ENCODE results near the gene PAK5.

The PAK5 gene

DNA sequence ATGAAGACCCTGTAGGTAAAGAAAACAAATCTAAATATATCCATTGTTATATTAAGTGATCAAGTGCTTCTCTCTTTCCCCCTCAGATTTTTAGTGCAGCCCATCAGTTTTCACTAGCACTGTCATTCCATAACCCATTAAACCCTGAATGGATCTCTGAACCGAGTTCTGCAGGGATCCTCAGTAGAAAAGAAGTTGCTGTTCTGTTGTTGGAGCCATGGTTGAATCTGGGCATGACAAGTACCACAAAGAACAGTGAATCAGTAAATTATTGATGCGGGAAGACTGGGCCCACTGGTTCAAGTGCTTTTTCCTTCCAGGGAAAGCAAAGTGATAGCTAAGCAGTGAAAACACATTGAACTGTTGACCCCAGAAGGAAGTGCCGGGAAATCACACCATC is 264.1 kb downstream of the PAK5 start:
- no peak for DNase-seq (ENCODE audit: low read depth)

DNA sequence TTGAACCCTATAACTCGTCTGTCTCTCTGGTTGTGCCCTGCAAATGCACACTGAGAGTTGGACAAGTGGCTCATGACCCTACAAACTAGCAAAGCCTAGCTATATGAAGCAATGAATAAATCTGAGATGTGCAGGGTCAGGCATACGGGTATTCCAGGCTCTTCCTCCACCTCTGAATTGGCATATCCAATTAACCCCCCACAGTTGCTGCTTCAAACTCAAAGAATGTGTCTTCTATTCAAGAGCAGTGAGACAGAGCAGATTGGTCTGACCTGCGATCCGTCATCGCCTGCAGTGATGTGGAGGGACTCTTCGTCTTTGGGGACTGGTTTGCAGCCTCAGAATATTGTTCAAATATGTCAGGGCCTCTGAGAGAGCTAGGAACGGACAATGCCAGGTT is 264.7 kb downstream of the PAK5 start:
- no peak for DNase-seq (ENCODE audit: low read depth)

DNA sequence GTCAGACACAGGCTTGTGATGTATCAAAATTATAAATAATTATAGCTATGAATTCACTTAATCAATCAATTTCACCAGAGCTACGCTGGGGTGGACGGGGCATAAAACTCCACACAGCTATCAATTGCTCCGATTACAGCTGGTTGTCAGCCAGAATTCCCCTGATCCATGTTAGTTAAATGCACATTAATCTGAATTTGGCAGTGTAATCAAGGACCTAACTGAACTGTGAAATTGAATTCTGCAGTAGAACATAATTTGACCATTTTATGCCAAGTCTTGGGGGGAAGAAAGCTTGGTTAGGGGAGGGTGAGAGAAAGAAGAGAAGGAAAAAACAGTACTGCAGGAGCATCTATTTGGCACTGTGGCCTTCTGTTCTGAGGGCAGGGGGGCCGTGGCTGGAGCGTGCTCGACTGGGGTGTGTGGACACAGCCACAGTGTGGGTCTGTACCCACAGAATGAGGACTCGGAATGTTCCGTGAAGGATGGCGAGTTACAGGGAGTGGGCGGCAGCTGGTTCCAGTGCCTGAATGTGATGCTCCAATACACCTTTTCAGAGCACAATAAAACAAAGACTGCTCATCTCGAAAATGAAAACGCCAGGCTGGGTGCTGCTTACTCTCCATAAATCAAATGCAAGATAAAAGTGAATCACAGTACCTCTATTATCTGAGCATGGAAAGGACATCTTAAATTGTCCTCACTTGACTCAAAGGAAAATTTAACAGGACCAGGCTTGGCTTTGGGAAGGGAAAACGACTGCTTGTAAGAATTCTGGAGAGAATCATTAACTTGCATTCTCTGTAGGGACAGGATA is 265.3 kb downstream of the PAK5 start:
- DNase-seq (ENCODE audit: low read depth) = no peak

DNA sequence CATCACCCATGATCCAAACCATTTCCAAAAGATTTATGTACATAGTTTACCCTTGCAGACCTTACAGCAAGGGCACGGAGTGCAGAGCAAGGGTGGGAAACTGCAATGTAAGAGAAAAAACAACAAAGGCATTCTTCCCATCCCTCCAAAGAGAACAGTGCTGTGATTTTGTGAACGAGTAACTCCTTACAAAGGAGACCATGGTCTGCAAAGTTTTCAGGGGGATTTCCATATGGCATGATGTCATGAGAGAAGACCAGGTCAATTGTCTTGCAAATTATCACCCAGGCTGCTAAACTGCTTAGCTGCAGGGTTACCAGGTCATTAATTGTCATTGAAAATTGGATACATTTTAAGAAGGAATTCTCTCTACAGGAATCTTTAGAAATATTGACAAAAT is 266.2 kb downstream of the PAK5 start:
- no peak for DNase-seq (ENCODE audit: low read depth)

DNA sequence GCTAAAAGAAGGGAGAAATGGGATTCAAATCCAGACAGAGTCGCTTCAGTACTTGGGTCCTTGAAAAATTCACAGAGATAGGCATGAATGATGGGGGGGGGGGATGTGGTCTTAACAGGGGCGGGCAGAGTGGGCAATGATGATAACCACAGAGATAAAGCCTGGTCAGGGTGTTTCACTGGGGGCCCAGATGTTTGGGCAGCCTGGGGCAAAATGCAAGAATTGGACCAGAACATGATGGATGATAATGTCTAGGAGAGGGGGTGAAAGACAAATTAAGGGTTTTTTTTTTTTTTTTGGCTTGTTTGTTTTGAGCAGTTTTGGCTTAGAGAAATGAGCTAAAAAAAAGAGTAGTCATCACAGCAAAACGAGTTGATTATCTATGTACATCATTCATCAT is 267.1 kb downstream of the PAK5 start:
- DNase-seq (ENCODE audit: low read depth) = no peak

DNA sequence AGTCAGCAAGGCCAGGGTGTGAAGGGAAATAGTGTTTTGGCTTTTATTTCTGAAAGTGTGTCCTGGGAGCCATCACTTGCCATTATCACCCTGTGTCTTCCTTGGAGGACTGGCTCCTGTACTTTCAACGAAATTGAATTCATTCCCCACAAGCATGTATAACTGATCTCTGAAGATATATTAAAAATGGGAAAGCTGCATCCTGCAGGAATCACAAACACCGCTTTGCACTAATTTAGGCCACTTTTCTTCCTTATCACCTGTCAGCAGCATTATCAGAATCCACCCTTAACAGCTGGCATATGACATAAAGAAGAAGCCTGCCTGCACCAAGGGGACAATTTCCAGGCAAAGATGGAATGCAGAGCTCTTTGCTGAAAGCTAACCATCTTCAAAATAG is 268.3 kb downstream of the PAK5 start:
- no peak for DNase-seq (ENCODE audit: low read depth)

DNA sequence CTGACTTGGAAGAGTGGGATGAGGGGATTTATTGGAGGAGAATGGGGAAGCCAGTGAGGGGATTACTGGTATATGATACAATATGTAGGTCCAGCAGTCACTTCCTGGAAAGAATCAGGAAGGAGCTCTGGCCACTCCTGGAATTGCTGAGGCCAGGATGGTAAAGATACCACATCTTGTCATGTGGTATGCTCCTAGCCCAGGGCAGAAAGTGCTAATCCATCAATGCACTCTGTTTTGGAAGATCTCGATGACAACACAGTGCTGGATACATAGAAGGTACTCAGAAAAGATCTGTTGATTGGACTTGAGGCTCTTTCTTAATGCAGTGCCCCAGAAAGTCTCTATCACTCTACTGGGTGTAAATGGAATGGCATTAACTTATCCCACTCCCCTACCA is 271.9 kb downstream of the PAK5 start:
- DNase-seq (ENCODE audit: low read depth) = no peak

DNA sequence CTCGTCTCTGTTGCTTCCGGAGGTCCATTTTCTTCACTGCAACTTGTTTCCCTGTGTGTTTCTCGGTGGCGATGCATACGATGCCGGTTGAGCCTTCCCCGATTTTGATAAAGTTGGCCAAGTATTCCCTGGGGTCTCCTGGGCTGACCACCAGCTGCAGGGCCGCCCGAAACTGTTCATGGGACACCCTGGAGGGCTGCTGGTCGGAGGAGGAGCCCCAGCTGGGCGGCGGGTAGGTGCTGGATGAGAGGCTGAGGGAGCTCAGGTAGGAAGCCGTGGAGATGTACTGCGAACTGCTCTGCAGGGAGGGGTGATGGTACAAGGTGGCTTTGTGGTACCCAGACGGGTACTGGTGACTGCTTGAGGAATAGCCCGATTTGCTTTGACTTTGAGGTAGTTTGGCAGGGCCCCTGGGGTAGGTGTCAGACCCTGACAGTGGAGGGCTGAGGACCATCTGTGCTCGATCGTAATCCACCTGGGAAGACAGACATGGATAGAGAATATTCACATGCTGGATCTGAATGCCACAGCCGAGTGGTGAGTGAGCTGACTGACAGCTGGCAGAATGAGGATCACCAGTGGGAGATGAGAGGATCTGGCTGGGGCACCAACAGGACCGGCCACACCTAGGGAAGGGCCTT is 272.8 kb downstream of the PAK5 start:
- no peak for DNase-seq (ENCODE audit: low read depth)

DNA sequence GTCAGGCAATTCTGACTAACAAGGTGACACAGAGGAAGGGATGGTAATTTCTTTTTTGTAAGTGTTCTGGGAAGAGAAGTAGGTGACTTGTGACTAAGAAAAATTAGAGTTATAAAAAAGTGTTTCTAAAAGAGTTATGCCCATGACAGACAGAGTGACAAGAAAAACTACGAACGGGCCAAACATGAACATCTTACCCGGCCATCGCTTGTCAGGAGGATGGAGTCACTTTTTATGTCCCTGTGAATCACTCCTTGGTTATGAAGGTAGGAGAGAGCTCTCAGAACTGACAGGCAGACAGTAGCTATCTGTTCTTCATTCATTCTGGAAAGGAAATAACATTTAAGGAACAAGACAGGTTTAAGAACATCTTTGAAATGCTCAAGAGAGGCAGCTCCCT is 281.5 kb downstream of the PAK5 start:
- no peak for DNase-seq (ENCODE audit: low read depth)

DNA sequence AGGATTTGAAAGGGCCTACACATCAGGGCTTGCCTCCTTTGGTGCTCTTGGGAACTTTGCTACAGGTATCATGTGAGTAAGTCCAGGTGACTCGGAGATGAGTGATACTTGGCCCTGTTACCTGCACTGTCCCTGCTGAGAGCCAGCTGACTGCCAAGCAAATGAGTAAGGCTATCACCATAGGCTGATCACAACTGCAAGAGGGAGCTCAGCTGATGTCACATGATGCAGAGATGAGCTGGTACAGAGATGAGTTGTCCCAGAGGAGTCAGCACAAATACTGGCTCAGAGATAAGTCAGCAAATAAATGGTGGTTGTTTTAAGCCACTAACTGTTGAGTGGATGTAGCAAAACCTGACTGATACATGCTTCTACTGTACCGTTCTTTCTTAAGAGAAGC is 283.1 kb downstream of the PAK5 start:
- no peak for DNase-seq (ENCODE audit: low read depth)

DNA sequence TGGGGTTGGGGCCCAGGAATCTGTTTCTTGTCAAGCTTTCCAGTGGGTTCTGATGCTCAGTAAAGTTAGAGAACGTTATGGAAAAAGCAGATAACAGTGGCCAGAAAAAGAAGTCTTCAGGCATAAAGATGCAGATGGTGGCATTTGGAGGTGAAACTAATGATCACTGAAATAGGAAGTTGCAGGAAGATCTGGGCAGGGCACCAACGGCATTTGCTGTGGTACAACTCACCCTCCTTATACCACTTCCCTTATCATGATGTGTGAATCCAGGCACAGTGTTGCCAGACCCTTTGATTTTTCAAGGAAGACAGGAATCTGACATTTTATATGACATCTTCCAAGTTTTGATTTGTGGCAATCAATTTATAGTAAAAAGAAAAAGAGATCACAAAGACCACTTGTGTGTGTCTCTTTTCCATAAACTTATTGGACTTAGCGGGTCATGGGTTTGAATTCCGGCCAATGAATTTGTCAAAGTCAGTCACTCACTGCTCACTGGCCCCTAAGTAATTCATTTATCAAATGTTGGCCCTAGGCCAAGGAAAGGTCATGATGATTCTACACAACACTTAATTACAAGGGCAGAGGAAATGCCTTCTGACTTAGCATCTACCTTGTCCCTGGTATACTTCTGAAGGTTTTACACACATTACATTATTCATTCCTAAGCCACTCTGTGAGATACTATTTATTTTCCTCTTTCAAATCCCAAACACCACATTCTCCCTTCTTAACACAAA is 286.9 kb downstream of the PAK5 start:
- DNase-seq (ENCODE audit: low read depth) = no peak

DNA sequence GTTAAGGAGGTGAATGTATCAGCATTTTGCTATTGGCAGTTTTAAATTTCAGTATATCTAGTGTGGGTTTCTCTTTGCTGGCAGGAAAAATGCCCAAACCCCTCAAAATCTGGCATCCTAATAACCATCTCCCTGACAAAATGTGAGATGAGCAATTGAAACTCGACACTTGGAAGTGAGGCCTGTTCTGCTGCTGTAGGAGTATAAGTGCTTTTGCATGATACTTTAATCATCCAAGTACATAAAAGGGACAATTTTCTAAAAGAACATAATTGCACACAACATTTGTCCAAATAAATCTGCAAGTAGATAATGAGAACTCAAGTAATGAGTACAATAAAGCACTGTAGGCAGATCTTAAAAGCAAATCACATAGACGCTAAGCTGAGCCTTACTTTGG is 288.0 kb downstream of the PAK5 start:
- DNase-seq (ENCODE audit: low read depth) = no peak

DNA sequence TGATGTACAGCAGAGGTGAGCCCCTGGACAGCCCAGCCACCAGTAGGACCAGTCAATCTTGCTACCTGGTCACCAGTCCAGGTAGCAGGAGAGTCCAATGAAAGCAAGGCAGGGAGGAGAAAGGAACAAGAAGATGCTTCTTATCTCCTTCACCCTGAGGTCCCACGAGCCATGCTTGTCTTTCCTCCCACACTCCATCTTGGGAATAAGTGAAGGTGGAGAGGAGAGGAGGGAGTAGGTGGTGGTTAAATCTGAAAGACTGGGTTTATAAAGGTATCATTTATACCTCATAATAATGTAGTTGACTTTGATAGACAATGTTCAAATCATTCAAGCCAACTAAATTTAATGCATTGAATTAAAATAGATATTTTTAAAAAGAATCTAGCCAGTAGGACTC is 288.6 kb downstream of the PAK5 start:
- no peak for DNase-seq (ENCODE audit: low read depth)

DNA sequence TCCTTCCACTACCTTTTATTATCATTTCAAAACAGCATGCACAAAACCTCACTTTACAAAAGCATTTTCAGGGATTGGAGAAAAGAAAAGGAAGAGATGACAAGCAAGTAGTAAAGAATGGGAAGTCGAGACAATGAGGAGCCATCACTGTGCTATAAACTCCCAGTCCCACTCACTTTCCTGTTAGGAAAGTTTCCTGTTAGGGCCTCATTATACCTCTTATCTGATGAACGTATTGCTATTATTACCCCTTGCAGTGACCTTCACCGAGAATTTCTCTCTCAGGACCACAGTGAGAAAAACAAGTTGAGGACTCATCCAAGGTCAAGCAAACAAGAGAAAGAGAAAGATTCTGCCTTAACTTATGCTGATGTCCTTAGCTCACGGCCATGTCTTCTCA is 295.7 kb downstream of the PAK5 start:
- no peak for DNase-seq (ENCODE audit: low read depth)

DNA sequence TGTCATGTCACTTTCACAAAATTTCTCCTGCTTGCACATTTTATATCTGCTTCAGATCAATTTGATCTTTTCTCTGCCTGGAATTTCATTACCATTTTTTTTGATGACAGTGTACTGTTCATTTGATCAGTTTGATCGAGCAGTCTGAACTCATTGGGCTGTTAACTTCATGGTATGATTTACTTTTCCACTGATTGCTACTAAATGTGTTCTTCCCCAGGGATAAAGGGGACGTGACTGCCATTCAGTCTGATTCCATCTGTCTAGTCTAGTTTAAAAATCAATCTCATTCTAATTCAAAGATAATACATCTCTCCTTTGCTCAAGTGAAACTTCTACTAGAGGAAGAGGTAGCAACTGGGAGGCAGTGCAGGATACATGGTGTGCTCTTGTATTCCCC is 303.4 kb downstream of the PAK5 start:
- DNase-seq (ENCODE audit: low read depth) = no peak

DNA sequence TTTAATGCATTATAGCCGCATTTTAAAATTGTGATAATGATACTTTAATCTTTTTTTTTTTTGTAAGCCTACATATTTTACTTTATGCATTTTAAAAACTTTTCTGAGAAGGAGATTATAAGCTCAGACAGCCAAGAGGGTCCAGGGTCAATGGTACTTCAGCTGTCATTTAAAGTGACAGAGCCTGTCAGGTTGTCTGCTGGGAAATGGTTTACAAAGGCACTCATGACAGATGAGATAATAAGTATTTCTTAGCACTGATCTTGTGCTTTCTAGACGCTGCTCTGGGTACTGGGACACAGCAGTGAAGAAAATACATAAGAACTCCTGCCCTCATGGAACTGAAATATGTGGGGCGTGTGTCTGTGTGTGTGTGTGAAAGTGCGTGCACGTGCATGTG is 304.9 kb downstream of the PAK5 start:
- no peak for DNase-seq (ENCODE audit: low read depth)

DNA sequence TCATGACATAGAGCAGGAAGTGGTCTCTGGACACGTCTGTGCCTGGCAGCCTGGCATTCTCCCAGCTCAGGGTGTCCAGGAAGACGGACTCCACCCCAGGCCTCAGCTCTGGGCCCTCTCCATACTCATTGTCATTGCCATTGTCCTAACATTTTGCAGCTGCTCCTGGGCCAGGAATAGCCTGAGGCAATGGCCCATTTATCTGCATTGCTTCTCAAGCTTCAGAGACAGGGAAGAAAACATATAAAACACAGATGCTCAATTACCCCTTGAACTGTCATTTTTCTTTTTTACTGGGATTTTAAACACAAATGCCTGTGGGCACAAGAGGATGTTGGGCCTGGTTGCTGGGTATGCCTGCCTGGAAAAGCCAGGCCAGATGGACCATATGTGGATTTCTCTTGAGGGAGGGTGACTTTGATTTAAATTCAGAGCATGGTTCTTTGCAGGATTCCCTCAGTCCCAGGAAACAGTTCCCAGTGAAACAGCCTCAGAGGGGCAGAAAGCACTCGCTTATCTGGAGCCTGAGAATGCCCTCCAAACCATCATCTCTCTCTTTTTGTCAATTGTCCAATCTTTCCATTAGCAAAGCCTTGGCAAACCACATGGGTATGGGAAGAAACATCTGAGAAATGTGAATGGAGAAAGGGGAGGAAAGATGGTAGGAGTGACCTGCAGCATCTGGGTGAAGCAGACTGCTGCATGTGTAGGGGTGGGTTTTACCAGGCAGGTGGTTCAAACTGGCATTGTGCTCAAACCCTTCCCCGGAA is 306.6 kb downstream of the PAK5 start:
- DNase-seq (ENCODE audit: low read depth) = no peak

DNA sequence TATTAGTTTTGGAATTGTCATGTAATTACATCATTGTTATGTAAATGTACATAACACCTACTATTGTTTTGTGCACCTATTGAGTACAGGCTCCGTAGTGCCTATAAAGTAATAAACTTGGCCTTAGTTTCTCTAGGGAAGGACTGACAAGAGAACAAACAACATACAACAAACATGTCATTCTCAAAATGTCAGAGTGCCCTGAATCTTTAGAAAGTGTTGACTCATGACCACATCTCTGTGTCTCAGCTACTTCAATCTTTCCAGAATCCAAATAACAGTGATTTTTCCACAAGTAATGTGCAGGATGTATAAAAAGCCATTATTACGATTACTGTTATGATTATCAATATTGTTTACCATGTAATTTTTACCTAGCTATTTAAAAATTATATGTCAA is 307.3 kb downstream of the PAK5 start:
- DNase-seq (ENCODE audit: low read depth) = no peak

DNA sequence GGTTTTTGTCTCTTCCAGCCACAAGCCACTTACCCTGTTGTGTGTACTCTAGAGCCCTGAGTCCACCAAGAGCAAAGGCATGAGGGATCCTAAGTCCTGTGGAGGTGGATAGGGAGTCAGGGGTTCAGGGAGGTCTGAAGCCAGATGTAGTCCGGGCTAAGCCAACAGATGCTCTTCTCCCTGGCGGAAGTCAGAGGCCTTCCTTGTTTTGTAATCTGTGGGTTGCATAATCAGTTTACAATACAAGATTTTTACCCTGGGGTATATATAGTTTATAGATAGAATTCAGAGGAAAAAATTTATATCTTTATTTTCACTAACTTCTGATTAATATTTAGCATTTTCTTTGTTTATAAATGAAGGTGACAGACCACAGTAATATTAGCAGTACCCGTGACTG is 315.2 kb downstream of the PAK5 start:
- no peak for DNase-seq (ENCODE audit: low read depth)

DNA sequence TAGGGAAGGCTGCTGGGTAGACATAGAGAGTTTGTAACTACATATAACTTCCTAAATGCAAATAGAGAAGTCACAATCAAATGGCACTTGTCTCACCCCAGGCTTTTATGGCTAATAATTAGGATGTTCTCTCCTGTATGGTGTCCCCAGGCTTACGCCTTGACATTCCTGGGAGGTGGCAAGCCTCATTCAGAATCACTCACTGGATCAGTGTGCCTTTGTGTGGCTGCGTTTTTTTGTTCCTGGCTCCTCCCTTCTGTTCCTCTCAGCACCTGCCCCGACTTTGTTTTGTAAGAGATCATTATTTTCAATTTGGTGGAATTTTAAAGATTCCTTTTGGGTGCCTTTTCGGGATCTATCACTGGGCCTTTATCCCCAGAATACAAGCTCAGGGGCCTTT is 318.8 kb downstream of the PAK5 start:
- no peak for DNase-seq (ENCODE audit: low read depth)

DNA sequence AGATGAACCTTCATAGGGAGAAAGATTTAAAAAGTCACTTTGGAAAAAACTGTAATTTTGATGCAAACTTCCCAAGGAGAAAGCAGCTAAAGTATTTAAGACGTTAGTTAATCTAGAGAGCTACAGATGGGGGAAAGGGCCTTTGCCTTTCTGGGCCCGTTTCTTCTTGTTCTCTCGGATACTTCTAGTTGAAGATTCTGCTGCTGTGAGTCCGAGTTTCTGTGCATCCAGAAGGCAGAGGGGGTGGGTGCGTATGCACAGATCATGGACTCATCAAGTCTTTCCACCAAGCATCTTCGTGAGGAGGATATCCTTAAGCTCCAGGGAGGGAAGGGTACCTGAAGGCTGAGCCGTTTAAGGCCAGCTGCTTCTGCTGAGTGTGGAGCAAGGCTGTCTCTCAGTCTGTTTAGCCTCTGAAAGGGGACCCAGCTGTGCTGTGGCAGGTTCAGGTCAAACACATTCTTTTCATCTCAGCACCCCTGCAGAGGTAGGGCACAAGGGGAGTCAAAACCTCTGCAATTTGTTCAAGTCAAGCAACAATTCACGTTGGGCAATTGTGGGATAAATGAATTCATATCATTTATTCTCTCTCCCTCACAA is 320.2 kb downstream of the PAK5 start:
- no peak for DNase-seq (ENCODE audit: low read depth)

All from HS-27A (cell line).